ENCODE results near the gene BBS9.
A peak's percentile ranks its signal among the peaks of the same experiment; 100 is the strongest.

The BBS9 gene

DNA sequence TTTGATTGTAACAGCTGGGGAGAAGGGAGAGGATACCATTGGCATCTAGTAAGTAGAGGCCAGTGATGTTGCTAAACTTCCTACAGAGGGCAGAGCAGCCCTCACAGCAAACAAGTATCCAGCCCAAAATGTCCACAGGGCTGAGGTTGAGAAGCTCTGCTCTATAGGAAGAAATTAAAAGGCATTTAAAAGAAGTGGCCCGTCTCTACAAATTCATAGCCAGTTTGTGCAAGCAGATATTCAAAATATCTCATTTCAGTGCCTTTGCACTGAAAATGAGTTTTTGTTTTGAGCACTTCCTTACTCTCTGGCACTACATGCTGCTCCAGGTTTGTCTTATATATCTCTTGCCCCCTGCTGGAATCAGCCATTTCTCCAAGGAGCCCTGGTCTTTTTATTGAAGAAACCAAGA lies 330.0 kb downstream of the BBS9 start:
- H3K4me1 ChIP-seq (ENCODE audit: low read depth, poor library complexity, severe bottlenecking): no peaks in the 10 kb centered on the region
- H3K9ac ChIP-seq: no peak overlapping the region
- no peak overlapping the region for H3K4me3 ChIP-seq (IDR thresholded peaks at IDR 0.05; ENCODE audit: insufficient read depth, low read depth, low read length)
- H3K79me2 ChIP-seq (ENCODE audit: insufficient read depth, low read depth): no peaks in the 10 kb centered on the region
- no peaks in the 10 kb centered on the region for H3K36me3 ChIP-seq (ENCODE audit: insufficient read depth)
- no peak overlapping the region for H2AFZ ChIP-seq (ENCODE audit: low read depth)
- no peaks in the 10 kb centered on the region for H3K27me3 ChIP-seq (ENCODE audit: insufficient read depth, low read depth)
- no peaks in the 10 kb centered on the region for H4K20me1 ChIP-seq (ENCODE audit: insufficient read depth)
- no peak overlapping the region for H3K27ac ChIP-seq
- H3K4me2 ChIP-seq: no peak overlapping the region
- TF ChIP-seq, protein P1, sequence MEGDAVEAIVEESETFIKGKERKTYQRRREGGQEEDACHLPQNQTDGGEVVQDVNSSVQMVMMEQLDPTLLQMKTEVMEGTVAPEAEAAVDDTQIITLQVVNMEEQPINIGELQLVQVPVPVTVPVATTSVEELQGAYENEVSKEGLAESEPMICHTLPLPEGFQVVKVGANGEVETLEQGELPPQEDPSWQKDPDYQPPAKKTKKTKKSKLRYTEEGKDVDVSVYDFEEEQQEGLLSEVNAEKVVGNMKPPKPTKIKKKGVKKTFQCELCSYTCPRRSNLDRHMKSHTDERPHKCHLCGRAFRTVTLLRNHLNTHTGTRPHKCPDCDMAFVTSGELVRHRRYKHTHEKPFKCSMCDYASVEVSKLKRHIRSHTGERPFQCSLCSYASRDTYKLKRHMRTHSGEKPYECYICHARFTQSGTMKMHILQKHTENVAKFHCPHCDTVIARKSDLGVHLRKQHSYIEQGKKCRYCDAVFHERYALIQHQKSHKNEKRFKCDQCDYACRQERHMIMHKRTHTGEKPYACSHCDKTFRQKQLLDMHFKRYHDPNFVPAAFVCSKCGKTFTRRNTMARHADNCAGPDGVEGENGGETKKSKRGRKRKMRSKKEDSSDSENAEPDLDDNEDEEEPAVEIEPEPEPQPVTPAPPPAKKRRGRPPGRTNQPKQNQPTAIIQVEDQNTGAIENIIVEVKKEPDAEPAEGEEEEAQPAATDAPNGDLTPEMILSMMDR (conservative IDR thresholded peaks at IDR 0.05; ENCODE audit: low read depth, low read length): peak; percentile 47; the same call in 1 of the 2 replicates

- TF ChIP-seq, protein P1 (conservative IDR thresholded peaks at IDR 0.05; ENCODE audit: low read depth, low read length): no peak
- H3K27me3 ChIP-seq (ENCODE audit: insufficient read depth, low read depth): no peaks in the 10 kb centered on the region
- no peak overlapping the region for H2AFZ ChIP-seq (ENCODE audit: low read depth)
- no peaks in the 10 kb centered on the region for H4K20me1 ChIP-seq (ENCODE audit: insufficient read depth)
- H3K27ac ChIP-seq: no peak overlapping the region
- no peak overlapping the region for H3K9ac ChIP-seq
- H3K4me2 ChIP-seq: no peak overlapping the region
- no peaks in the 10 kb centered on the region for H3K79me2 ChIP-seq (ENCODE audit: insufficient read depth, low read depth)
- H3K4me1 ChIP-seq (ENCODE audit: low read depth, poor library complexity, severe bottlenecking): no peaks in the 10 kb centered on the region
- no peak overlapping the region for H3K4me3 ChIP-seq (IDR thresholded peaks at IDR 0.05; ENCODE audit: insufficient read depth, low read depth, low read length)
- H3K36me3 ChIP-seq (ENCODE audit: insufficient read depth): no peaks in the 10 kb centered on the region
Measured at GRCh38 chr7:33463131-33463530, 333.8 kb downstream of the BBS9 start.

DNA sequence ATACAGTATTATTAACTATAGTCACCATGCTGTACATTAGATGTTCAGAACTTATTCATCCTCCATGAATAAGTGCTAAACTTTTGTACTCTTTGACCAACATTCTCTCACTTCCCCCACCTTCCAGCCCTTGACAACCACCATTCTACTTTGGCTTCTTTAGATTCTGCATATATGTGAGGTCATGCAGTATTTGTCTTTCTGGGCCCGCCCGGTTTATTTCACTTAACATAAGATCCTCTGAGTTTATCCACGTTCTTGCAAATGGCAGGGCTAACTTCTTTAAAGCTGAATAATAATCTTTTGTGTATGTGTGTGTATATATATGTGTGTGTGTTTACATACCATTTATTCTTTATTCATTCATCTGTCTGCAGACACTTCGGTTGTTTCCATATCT lies 336.8 kb downstream of the BBS9 start:
- Histone ChIP-seq H3K9ac (no peak overlapping the region), H3K36me3 (ENCODE audit: insufficient read depth) (no peaks in the 10 kb centered on the region), H3K4me3 (IDR thresholded peaks at IDR 0.05; ENCODE audit: insufficient read depth, low read depth, low read length) (no peak overlapping the region), H3K4me2 (no peak overlapping the region), H3K27me3 (ENCODE audit: insufficient read depth, low read depth) (no peaks in the 10 kb centered on the region), H3K79me2 (ENCODE audit: insufficient read depth, low read depth) (no peaks in the 10 kb centered on the region), H4K20me1 (ENCODE audit: insufficient read depth) (no peaks in the 10 kb centered on the region), H3K27ac (no peak overlapping the region), H3K4me1 (ENCODE audit: low read depth, poor library complexity, severe bottlenecking) (no peaks in the 10 kb centered on the region), H2AFZ (ENCODE audit: low read depth) (no peak overlapping the region)
- TF ChIP-seq, protein P1 (conservative IDR thresholded peaks at IDR 0.05; ENCODE audit: low read depth, low read length): no peak

GRCh38 chr7:33471636-33472242 lies 342.4 kb downstream of the BBS9 start:
- H2AFZ ChIP-seq (ENCODE audit: low read depth): no peak overlapping the region
- H3K4me1 ChIP-seq (ENCODE audit: low read depth, poor library complexity, severe bottlenecking): no peaks in the 10 kb centered on the region
- H3K27ac ChIP-seq: no peak overlapping the region
- no peaks in the 10 kb centered on the region for H3K79me2 ChIP-seq (ENCODE audit: insufficient read depth, low read depth)
- H3K4me2 ChIP-seq: no peak overlapping the region
- H4K20me1 ChIP-seq (ENCODE audit: insufficient read depth): no peaks in the 10 kb centered on the region
- H3K36me3 ChIP-seq (ENCODE audit: insufficient read depth): no peaks in the 10 kb centered on the region
- TF ChIP-seq, protein P1 (conservative IDR thresholded peaks at IDR 0.05; ENCODE audit: low read depth, low read length): no peak
- H3K9ac ChIP-seq: no peak overlapping the region
- H3K27me3 ChIP-seq (ENCODE audit: insufficient read depth, low read depth): no peaks in the 10 kb centered on the region
- no peak overlapping the region for H3K4me3 ChIP-seq (IDR thresholded peaks at IDR 0.05; ENCODE audit: insufficient read depth, low read depth, low read length)

Measured in KMS-11 (cell line).